NT2/D1 (cell line): Measurements from ENCODE around the gene RAE1.

ENCODE experiments used
- SUZ12 ChIP-seq: IDR thresholded peaks from 2 replicates; pipeline ENCODE4 v1.6.1; 2011; ENCODE audit not compliant: insufficient read length, insufficient read depth; ENCODE audit errors: extremely low read depth
- YY1 ChIP-seq: IDR thresholded peaks from 2 replicates; pipeline ENCODE4 v1.6.1; 2011; ENCODE audit not compliant: insufficient read length, insufficient read depth
- ZNF274 ChIP-seq: IDR thresholded peaks from 2 replicates; pipeline ENCODE4 v1.6.1; 2011; ENCODE audit warnings: mild to moderate bottlenecking, low read depth, low read length

DNA sequence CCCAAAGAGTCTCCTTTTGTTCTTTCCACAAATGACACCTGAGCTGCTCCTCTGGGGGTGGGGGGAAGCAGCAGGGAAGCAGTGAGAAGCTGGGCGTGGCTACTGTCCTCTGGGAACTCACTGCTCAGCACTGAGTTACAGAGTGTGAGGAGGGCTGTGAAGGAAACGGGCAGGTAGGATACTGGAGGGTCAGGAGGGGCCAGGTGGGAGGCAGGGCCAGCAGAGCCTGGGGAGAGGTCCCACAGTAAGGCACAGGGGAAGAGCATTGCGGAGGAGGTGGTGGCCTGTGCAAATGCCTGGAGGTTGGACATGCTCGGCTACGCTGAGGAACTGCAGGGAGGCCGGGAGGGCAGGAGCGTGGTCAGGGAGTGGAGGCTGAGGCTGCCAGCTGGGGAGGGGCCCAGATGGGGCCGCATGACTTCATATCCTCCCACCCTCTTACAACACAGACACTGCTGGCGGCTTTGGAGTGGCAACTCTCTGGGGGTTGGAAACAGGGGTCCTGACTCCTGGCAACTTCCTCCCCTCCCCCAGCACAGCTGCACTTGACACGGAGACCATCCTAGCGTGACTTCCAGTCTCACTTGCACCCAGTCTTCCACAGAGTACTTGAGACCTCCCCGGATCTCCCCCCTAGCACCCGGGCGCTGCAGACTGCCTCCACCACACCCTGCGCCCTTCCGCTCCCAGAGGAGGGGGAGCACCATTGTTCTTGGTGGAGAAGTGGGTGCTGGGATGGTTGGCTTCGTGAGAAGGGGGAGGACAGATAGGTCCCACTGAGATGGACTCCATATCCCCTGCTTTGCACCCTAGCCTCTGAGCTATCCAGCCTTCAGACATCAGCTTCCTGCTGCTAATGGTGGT lies 74.3 kb downstream of the RAE1 start:
- TF ChIP-seq ZNF274 (no peak), SUZ12 (no peak), YY1 (no peak)
